KMS-11 (cell line): ENCODE measurements around the gene NCK1.

Experiments used
- H2AFZ ChIP-seq: fragments of 200-600 bp; sonication (generic); 2 replicates; pipeline ENCODE4 v1.6.1; 2016; ENCODE audit warnings: antibody characterized with exemption, mixed run types, low read depth
- H3K27ac ChIP-seq: fragments of 200-600 bp; sonication (generic); 2 replicates; pipeline ENCODE4 v1.6.1; 2016; ENCODE audit warnings: mild to moderate bottlenecking, mixed run types
- H3K27me3 ChIP-seq: fragments of 200-600 bp; sonication (generic); 2 replicates; pipeline ENCODE4 v1.6.1; 2017; ENCODE audit warnings: mild to moderate bottlenecking, low read depth, mixed run types, moderate library complexity; ENCODE audit not compliant: insufficient read depth
- H3K36me3 ChIP-seq: fragments of 200-600 bp; sonication (generic); 2 replicates; pipeline ENCODE4 v1.6.1; 2017; ENCODE audit warnings: mild to moderate bottlenecking, mixed run types; ENCODE audit not compliant: insufficient read depth
- H3K4me1 ChIP-seq: fragments of 200-600 bp; sonication (generic); 2 replicates; pipeline ENCODE4 v1.6.1; 2016; ENCODE audit warnings: mild to moderate bottlenecking, low read depth, mixed run types; ENCODE audit not compliant: poor library complexity, severe bottlenecking
- H3K4me2 ChIP-seq: fragments of 200-600 bp; sonication (generic); 2 replicates; pipeline ENCODE4 v1.7.0; 2016; ENCODE audit warnings: mild to moderate bottlenecking, mixed run types
- H3K4me3 ChIP-seq: fragments of 200-600 bp; sonication (generic); IDR thresholded peaks from 2 replicates; pipeline ENCODE4 v1.6.1; 2017; ENCODE audit warnings: low read depth, low read length, mixed read lengths; ENCODE audit not compliant: insufficient read depth
- H3K79me2 ChIP-seq: fragments of 200-600 bp; sonication (generic); 2 replicates; pipeline ENCODE4 v1.6.1; 2016; ENCODE audit warnings: low read depth, mixed run types; ENCODE audit not compliant: insufficient read depth
- H3K9ac ChIP-seq: fragments of 200-600 bp; sonication (generic); 2 replicates; pipeline ENCODE4 v1.6.1; 2016; ENCODE audit warnings: mild to moderate bottlenecking, mixed run types
- H4K20me1 ChIP-seq: fragments of 200-600 bp; sonication (generic); 2 replicates; pipeline ENCODE4 v1.6.1; 2016; ENCODE audit warnings: mild to moderate bottlenecking, mixed run types; ENCODE audit not compliant: insufficient read depth
- CTCF ChIP-seq: fragments of 200-600 bp; sonication (generic); conservative IDR thresholded peaks from 2 replicates; pipeline ENCODE4 v1.6.1; 2017; ENCODE audit warnings: low read depth, mild to moderate bottlenecking, antibody characterized with exemption, low read length, moderate library complexity, mixed read lengths

NCK1 gene

GRCh38 chr3:136908297-136908696 is 46.3 kb downstream of the NCK1 start:
- Histone ChIP-seq H4K20me1 (peaks cover 14% of the 10 kb centered on the region; the same call in 1 of the 2 replicates), H3K4me1 (peaks cover 47% of the 10 kb centered on the region), H2AFZ (no peak overlapping the region), H3K9ac (no peak overlapping the region), H3K27me3 (no peaks in the 10 kb centered on the region), H3K4me2 (peak overlapping the region; percentile 53), H3K36me3 (no peaks in the 10 kb centered on the region), H3K4me3 (no peak overlapping the region), H3K27ac (no peak overlapping the region), H3K79me2 (peaks cover 94% of the 10 kb centered on the region)
- TF ChIP-seq CTCF = no peak

- no peak overlapping the region for H2AFZ ChIP-seq
- peaks cover 47% of the 10 kb centered on the region for H3K4me1 ChIP-seq
- no peak overlapping the region for H3K9ac ChIP-seq
- H3K79me2 ChIP-seq = peaks cover 94% of the 10 kb centered on the region
- TF ChIP-seq CTCF = no peak
- H3K27ac ChIP-seq = peak overlapping the region; percentile 59; the same call in 1 of the 2 replicates
- H3K4me2 ChIP-seq = peak overlapping the region; percentile 53
- H3K4me3 ChIP-seq = no peak overlapping the region
- no peaks in the 10 kb centered on the region for H3K36me3 ChIP-seq
- no peaks in the 10 kb centered on the region for H3K27me3 ChIP-seq
- peaks cover 14% of the 10 kb centered on the region; the same call in 1 of the 2 replicates for H4K20me1 ChIP-seq
Observed at GRCh38 chr3:136909187-136909586, 47.2 kb downstream of the NCK1 start.

GRCh38 chr3:136910697-136911096 is 48.7 kb downstream of the NCK1 start:
- no peak overlapping the region for H3K4me2 ChIP-seq

GRCh38 chr3:136913168-136913567 is 51.2 kb downstream of the NCK1 start:
- Histone ChIP-seq H4K20me1 (peaks cover 9% of the 10 kb centered on the region; the same call in 1 of the 2 replicates), H3K36me3 (no peaks in the 10 kb centered on the region), H3K27me3 (no peaks in the 10 kb centered on the region), H3K4me1 (peaks cover 31% of the 10 kb centered on the region), H3K27ac (no peak overlapping the region), H3K4me2 (no peak overlapping the region), H2AFZ (no peak overlapping the region), H3K79me2 (peaks cover 82% of the 10 kb centered on the region), H3K9ac (no peak overlapping the region), H3K4me3 (no peak overlapping the region)
- no peak for TF ChIP-seq CTCF

More at GRCh38 chr3:136910697-136911096, 48.7 kb downstream of the NCK1 start:
- Histone ChIP-seq H3K27me3 (no peaks in the 10 kb centered on the region), H4K20me1 (peaks cover 14% of the 10 kb centered on the region; the same call in 1 of the 2 replicates), H3K36me3 (no peaks in the 10 kb centered on the region), H3K79me2 (peaks cover 88% of the 10 kb centered on the region), H3K4me1 (peaks cover 44% of the 10 kb centered on the region), H3K9ac (no peak overlapping the region), H3K4me3 (no peak overlapping the region), H3K27ac (no peak overlapping the region), H2AFZ (no peak overlapping the region)
- TF ChIP-seq CTCF = no peak
